A549 (cell line): ENCODE measurements around the gene ANKRD55. TPM values are rescaled to one million over a fixed set of nuclear protein-coding genes. Genes with fewer than 3 reads are reported as not detected.

ENCODE experiments used
- ATAC-seq, 2 experiments: fragments of 200-7000 bp in 1 of 2; fragments of >200 bp in 1 of 2; cut with Nextera tagmentation in 1 of 2; cut with Tn5 transposase in 1 of 2; 3 replicates each; pipeline versions ENCODE4 v1.8.0 to v1.9.1; 2018 to 2020; ENCODE audit warnings: mild to moderate bottlenecking in 1 of 2, moderate library complexity in 1 of 2
- CTCF ChIA-PET: fragments of 300-600 bp; sonication (Branson Sonifier 250); formaldehyde crosslinking; extraction: SDS; loops from one replicate; lab custom pipeline; 2021; ENCODE audit warnings: antibody characterized with exemption, inconsistent platforms; lab: Yijun Ruan, JAX
- POLR2A ChIA-PET: fragments of 350-600 bp; formaldehyde crosslinking; extraction: SDS; loops from one replicate; lab custom pipeline; 2021; ENCODE audit warnings: antibody characterized with exemption, inconsistent platforms; lab: Yijun Ruan, JAX
- DNase-seq, 2 experiments: peaks; one replicate each; pipeline versions ENCODE4 v3.0.0 to v3.0.0-alpha.2; 2011 to 2016; ENCODE audit warnings: low read depth in 1 of 2, low spot score in 1 of 2
- FAIRE-seq: peaks from 2 replicates; lab custom pipeline; 2011; peaks lifted over from hg19 to GRCh38; lab: Jason Lieb, UNC
- H3K27ac ChIP-seq, 2 experiments: fragments of >200 bp; sonication (Bioruptor Twin); formaldehyde crosslinking; 3 replicates each; pipeline ENCODE4 v1.5.1; 2016 to 2017
- H3K4me1 ChIP-seq: fragments of >200 bp; sonication (Bioruptor Twin); formaldehyde crosslinking; 3 replicates; pipeline ENCODE4 v1.6.1; 2016
- H3K4me2 ChIP-seq: fragments of >200 bp; sonication (Bioruptor Twin); formaldehyde crosslinking; 3 replicates; pipeline ENCODE4 v1.6.1; 2016
- H3K4me3 ChIP-seq: fragments of >200 bp; sonication (Bioruptor Twin); formaldehyde crosslinking; 3 replicates; pipeline ENCODE4 v1.5.1; 2016
- H3K9me3 ChIP-seq: fragments of >200 bp; sonication (Bioruptor Twin); formaldehyde crosslinking; 3 replicates; pipeline ENCODE4 v1.6.1; 2016
- BHLHE40 ChIP-seq: IDR thresholded peaks from 2 replicates; pipeline ENCODE4 v1.6.1; 2012; ENCODE audit warnings: low read depth, low read length, inconsistent platforms
- CEBPB ChIP-seq, 2 experiments: fragments of >200 bp in 1 of 2; sonication (Bioruptor Twin) in 1 of 2; formaldehyde crosslinking in 1 of 2; IDR thresholded peaks; 2 replicates each; pipeline ENCODE4 v1.6.1; 2012 to 2016
- CHD2 ChIP-seq: fragments of 150-350 bp; IDR thresholded peaks from 2 replicates; pipeline ENCODE4 v1.6.1; 2014; ENCODE audit warnings: low read length; ENCODE audit not compliant: partially characterized antibody
- CHD4 ChIP-seq: fragments of 200-600 bp; sonication (generic); IDR thresholded peaks from 2 replicates; pipeline ENCODE4 v1.6.1; 2016; ENCODE audit warnings: antibody characterized with exemption, mild to moderate bottlenecking, borderline replicate concordance
- EP300 ChIP-seq, 2 experiments: fragments of >200 bp; sonication (Bioruptor Twin); formaldehyde crosslinking; IDR thresholded peaks; 2 replicates in 1 of 2; 3 replicates in 1 of 2; pipeline ENCODE4 v1.6.1; 2016 to 2017
- FOSB ChIP-seq: fragments of 250-450 bp; sonication (Bioruptor Pico); IDR thresholded peaks from 2 replicates; pipeline ENCODE4 v1.5.0; 2020; ENCODE audit warnings: mild to moderate bottlenecking, moderate library complexity
- FOXS1 ChIP-seq: fragments of 250-450 bp; sonication (Bioruptor Pico); IDR thresholded peaks from 2 replicates; pipeline ENCODE4 v1.5.0; 2020; ENCODE audit warnings: mild to moderate bottlenecking, moderate library complexity
- GATA3 ChIP-seq: IDR thresholded peaks from 2 replicates; pipeline ENCODE4 v1.6.1; 2012; ENCODE audit warnings: borderline replicate concordance
- HEYL ChIP-seq: fragments of 250-450 bp; sonication (Bioruptor Pico); IDR thresholded peaks from 2 replicates; pipeline ENCODE4 v1.8.0; 2021; ENCODE audit warnings: mild to moderate bottlenecking, moderate library complexity
- HOXA7 ChIP-seq: fragments of 250-450 bp; sonication (Bioruptor Pico); IDR thresholded peaks from 2 replicates; pipeline ENCODE4 v1.5.0; 2020; ENCODE audit warnings: mild to moderate bottlenecking, moderate library complexity
- JUN ChIP-seq, 2 experiments: fragments of >200 bp; sonication (Bioruptor Twin); formaldehyde crosslinking; IDR thresholded peaks; 2 replicates in 1 of 2; 3 replicates in 1 of 2; pipeline ENCODE4 v1.6.1; 2016 to 2017
- MAFK ChIP-seq: fragments of 450-650 bp; IDR thresholded peaks from 2 replicates; pipeline ENCODE4 v1.6.1; 2014; ENCODE audit not compliant: partially characterized antibody
- NFE2L2 ChIP-seq: fragments of 150-350 bp; conservative IDR thresholded peaks from 2 replicates; pipeline ENCODE4 v1.6.1; 2014; ENCODE audit warnings: low read length
- PHF8 ChIP-seq: fragments of 200-600 bp; sonication (generic); IDR thresholded peaks from 2 replicates; pipeline ENCODE4 v1.6.1; 2016; ENCODE audit warnings: low read depth, mild to moderate bottlenecking, antibody characterized with exemption, moderate library complexity, borderline replicate concordance
- RAD21 ChIP-seq, 2 experiments: fragments of >200 bp in 1 of 2; sonication (Bioruptor Twin) in 1 of 2; formaldehyde crosslinking in 1 of 2; IDR thresholded peaks in 1 of 2; conservative IDR thresholded peaks in 1 of 2; 2 replicates in 1 of 2; 3 replicates in 1 of 2; pipeline ENCODE4 v1.6.1; 2012 to 2018; ENCODE audit warnings: inconsistent platforms in 1 of 2
- RARB ChIP-seq: fragments of 250-450 bp; sonication (Bioruptor Pico); IDR thresholded peaks from 2 replicates; pipeline ENCODE4 v1.8.0; 2021; ENCODE audit warnings: mild to moderate bottlenecking, moderate library complexity
- RCOR1 ChIP-seq: fragments of 150-350 bp; IDR thresholded peaks from 2 replicates; pipeline ENCODE4 v1.6.1; 2014; ENCODE audit warnings: antibody characterized with exemption, low read length, low read depth
- RFX5 ChIP-seq: fragments of 450-650 bp; IDR thresholded peaks from 2 replicates; pipeline ENCODE4 v1.7.1; 2014; ENCODE audit warnings: antibody characterized with exemption, mild to moderate bottlenecking, moderate library complexity
- SMC3 ChIP-seq: fragments of >200 bp; sonication (Bioruptor Twin); formaldehyde crosslinking; IDR thresholded peaks from 3 replicates; pipeline ENCODE4 v1.6.1; 2018; ENCODE audit warnings: inconsistent platforms
- TP53 ChIP-seq: fragments of 250-450 bp; sonication (Bioruptor Pico); IDR thresholded peaks from 2 replicates; pipeline ENCODE4 v1.5.0; 2021; ENCODE audit warnings: mild to moderate bottlenecking, moderate library complexity
- ZFP36 ChIP-seq: fragments of 450-650 bp; IDR thresholded peaks from 2 replicates; pipeline ENCODE4 v1.6.1; 2014; ENCODE audit warnings: borderline replicate concordance; ENCODE audit not compliant: partially characterized antibody
- ZNF302 ChIP-seq: fragments of 250-450 bp; sonication (Bioruptor Pico); IDR thresholded peaks from 2 replicates; pipeline ENCODE4 v1.9.0; 2021; ENCODE audit warnings: inconsistent platforms, mild to moderate bottlenecking, moderate library complexity
- ZSCAN20 ChIP-seq: fragments of 250-450 bp; sonication (Bioruptor Pico); IDR thresholded peaks from 2 replicates; pipeline ENCODE4 v1.8.0; 2022; ENCODE audit warnings: mild to moderate bottlenecking, moderate library complexity
- WGBS: methylation state at CpG from one replicate; pipeline ENCODE4 v1.1.6; 2017; ENCODE audit errors: missing lambda C conversion rate; 5-methylcytosine and 5-hydroxymethylcytosine counted together
- polyA plus RNA-seq, 4 experiments: library from polyadenylated mRNA; depleted of rRNA in 3 of 4; stranded (reverse); fragments of >200 nt; fragmentation: RNase III in 1 of 4; extraction: RNeasy Plus Mini Kit Qiagen cat#74134 plus additional on column Dnase treatment in 1 of 4; gene quantifications; 2 replicates in 3 of 4; 3 replicates in 1 of 4; pipeline ENCODE4 v1.2.3, GENCODE V29; 2011 to 2017
- TF ChIP-seq, protein P1 (sequence below): IDR thresholded peaks from 2 replicates; pipeline ENCODE4 v1.6.1; 2012
- TF ChIP-seq, protein P2 (sequence below): fragments of >200 bp; sonication (Bioruptor Twin); formaldehyde crosslinking; IDR thresholded peaks from 3 replicates; pipeline ENCODE4 v1.5.1; 2016
- TF ChIP-seq, protein P3 (sequence below): fragments of 200-600 bp; sonication (generic); IDR thresholded peaks from 2 replicates; pipeline ENCODE4 v1.6.1; 2016; ENCODE audit warnings: antibody characterized with exemption, mild to moderate bottlenecking, moderate library complexity

Gene ANKRD55
- polyA plus RNA-seq, 2 of the 4 experiments (the other 2 are of a cell fraction), result 0.10 to 0.30 TPM

DNA sequence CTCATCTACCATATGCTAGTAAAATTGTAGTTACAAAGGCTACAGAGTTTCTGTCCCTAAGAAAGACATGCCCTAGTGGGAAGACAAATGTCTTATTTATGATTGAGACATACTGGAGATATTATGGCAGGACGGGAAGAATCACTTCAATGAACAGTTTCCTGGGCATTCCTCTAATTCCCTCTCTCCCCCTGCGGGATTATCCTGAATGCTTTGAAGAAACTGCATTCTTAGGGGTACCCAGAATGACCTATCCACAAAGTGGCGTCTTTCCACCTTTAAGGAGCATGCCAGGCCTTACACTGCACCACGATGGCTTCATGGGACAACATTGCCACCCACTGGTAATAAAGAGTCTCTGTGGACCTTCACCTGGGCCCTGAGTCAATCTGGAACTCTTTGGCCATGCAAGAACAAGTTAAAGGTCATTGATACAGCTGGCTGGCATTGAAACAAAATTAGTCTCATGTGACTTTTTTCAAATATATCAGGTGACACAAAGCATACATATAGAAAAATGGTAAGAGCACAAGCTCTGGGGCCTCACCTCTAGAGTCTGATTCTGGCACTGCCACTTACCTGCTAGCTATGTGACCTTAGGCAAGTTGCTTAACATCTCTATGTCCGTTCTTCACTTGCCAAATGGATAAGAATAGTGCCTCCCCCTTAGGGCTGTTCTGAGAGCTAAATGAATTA, 32.0 kb downstream of the ANKRD55 start:
- peak overlapping the region; percentile 35 for H3K4me2 ChIP-seq
- peak; percentile 72 to 90 for DNase-seq
- ATAC-seq, result peak; percentile 100
- no peak overlapping the region for H3K4me3 ChIP-seq
- H3K27ac ChIP-seq, result peak overlapping the region; percentile 65 to 82
- no peak; a peak in 1 of 5 replicates for TF ChIP-seq JUN (IDR thresholded peaks at IDR 0.05)
- no peak for TF ChIP-seq RARB (CRISPR knock-in tag)
- TF ChIP-seq PHF8, result no peak
- TF ChIP-seq CHD2, result no peak
- no peak for TF ChIP-seq ZSCAN20 (CRISPR knock-in tag)
- TF ChIP-seq ZNF302 (CRISPR knock-in tag), result no peak
- no peak for TF ChIP-seq TP53 (CRISPR knock-in tag)
- TF ChIP-seq, protein P1, sequence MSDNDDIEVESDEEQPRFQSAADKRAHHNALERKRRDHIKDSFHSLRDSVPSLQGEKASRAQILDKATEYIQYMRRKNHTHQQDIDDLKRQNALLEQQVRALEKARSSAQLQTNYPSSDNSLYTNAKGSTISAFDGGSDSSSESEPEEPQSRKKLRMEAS, result peak; percentile 48; the same call in 1 of the 2 replicates
- no peak for TF ChIP-seq NFE2L2
- no peak for TF ChIP-seq CEBPB (IDR thresholded peaks at IDR 0.05)
- TF ChIP-seq HOXA7 (CRISPR knock-in tag), result no peak
- no peak for TF ChIP-seq MAFK
- no peak for TF ChIP-seq EP300 (IDR thresholded peaks at IDR 0.05)
- TF ChIP-seq RAD21 (conservative IDR thresholded peaks at IDR 0.05 in 1 of 2, IDR thresholded peaks at IDR 0.05 in 1 of 2), result peak; percentile 99
- TF ChIP-seq FOXS1 (CRISPR knock-in tag), result 0 out of 2 replicates have a peak, but pooled peaks have one; percentile 27
- no peak for TF ChIP-seq GATA3
- TF ChIP-seq SMC3, result peak; percentile 98
- TF ChIP-seq ZFP36, result no peak
- no peak for TF ChIP-seq CHD4
- no peak for TF ChIP-seq BHLHE40
- TF ChIP-seq, protein P2, sequence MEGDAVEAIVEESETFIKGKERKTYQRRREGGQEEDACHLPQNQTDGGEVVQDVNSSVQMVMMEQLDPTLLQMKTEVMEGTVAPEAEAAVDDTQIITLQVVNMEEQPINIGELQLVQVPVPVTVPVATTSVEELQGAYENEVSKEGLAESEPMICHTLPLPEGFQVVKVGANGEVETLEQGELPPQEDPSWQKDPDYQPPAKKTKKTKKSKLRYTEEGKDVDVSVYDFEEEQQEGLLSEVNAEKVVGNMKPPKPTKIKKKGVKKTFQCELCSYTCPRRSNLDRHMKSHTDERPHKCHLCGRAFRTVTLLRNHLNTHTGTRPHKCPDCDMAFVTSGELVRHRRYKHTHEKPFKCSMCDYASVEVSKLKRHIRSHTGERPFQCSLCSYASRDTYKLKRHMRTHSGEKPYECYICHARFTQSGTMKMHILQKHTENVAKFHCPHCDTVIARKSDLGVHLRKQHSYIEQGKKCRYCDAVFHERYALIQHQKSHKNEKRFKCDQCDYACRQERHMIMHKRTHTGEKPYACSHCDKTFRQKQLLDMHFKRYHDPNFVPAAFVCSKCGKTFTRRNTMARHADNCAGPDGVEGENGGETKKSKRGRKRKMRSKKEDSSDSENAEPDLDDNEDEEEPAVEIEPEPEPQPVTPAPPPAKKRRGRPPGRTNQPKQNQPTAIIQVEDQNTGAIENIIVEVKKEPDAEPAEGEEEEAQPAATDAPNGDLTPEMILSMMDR, result peak; percentile 93
- TF ChIP-seq RCOR1, result no peak
- TF ChIP-seq, protein P3, sequence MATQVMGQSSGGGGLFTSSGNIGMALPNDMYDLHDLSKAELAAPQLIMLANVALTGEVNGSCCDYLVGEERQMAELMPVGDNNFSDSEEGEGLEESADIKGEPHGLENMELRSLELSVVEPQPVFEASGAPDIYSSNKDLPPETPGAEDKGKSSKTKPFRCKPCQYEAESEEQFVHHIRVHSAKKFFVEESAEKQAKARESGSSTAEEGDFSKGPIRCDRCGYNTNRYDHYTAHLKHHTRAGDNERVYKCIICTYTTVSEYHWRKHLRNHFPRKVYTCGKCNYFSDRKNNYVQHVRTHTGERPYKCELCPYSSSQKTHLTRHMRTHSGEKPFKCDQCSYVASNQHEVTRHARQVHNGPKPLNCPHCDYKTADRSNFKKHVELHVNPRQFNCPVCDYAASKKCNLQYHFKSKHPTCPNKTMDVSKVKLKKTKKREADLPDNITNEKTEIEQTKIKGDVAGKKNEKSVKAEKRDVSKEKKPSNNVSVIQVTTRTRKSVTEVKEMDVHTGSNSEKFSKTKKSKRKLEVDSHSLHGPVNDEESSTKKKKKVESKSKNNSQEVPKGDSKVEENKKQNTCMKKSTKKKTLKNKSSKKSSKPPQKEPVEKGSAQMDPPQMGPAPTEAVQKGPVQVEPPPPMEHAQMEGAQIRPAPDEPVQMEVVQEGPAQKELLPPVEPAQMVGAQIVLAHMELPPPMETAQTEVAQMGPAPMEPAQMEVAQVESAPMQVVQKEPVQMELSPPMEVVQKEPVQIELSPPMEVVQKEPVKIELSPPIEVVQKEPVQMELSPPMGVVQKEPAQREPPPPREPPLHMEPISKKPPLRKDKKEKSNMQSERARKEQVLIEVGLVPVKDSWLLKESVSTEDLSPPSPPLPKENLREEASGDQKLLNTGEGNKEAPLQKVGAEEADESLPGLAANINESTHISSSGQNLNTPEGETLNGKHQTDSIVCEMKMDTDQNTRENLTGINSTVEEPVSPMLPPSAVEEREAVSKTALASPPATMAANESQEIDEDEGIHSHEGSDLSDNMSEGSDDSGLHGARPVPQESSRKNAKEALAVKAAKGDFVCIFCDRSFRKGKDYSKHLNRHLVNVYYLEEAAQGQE, result no peak
- no peak for TF ChIP-seq FOSB (CRISPR knock-in tag)
- TF ChIP-seq HEYL (CRISPR knock-in tag), result no peak
- TF ChIP-seq RFX5, result no peak
- TF ChIP-seq, all 56 proteins: peak for 5
- Histone ChIP-seq H3K4me1 (peaks cover 28% of the 10 kb centered on the region), H3K9me3 (no peaks in the 10 kb centered on the region)
- FAIRE-seq, result peak; percentile 84
- CTCF ChIA-PET, result interaction anchor here (0.6 to 4.9 kb wide), 63 partner anchors 8 to 864 kb away, joined by 3 to 116 read pairs (median 4); no protein-coding TSS in a partner anchor
- WGBS, result 20% methylated on average over 5 of the region's 5 CpGs
- POLR2A ChIA-PET, result no interaction called here
